TTC549 (cell line): ENCODE data around the gene PAK1.
"Not testable (repeated sequence)": the region's sequence is repeated elsewhere in the genome, so short reads cannot be mapped to it uniquely, and the experiment has no call there.

ENCODE experiments used
- FAIRE-seq: peaks from 2 replicates; lab custom pipeline; 2012; peaks lifted over from hg19 to GRCh38; lab: Jason Lieb, UNC

Gene PAK1

GRCh38 chr11:77473801-77474683, at the start of gene PAK1:
TSS of gene PAK1 (minus strand) at chr11:77474094. CDS start at chr11:77392520, 81,574 bp downstream.
- FAIRE-seq, result no peak

GRCh38 chr11:77522215-77522614, 48.3 kb upstream of the PAK1 start:
- FAIRE-seq, result no peak

DNA sequence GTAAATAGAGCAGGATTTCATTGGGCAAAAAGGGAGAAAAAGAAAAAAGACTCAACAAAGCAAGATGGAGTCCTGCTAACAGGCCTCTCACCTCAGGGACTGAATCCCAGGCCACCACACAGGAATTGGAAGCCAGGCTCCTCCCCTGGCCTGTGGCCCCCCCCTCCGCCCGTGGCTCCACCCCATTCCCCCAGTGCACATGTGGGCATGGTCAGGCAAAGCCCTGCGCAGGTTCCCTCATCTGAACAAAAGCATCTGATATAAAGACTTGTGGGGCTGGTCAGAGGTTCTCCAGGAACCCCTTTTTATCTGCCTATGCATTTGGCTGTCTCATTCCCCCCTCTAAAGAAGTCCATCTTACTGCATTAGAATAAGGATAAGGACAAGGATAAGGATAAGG, 46.0 kb upstream of the PAK1 start:
- FAIRE-seq, result no peak

DNA sequence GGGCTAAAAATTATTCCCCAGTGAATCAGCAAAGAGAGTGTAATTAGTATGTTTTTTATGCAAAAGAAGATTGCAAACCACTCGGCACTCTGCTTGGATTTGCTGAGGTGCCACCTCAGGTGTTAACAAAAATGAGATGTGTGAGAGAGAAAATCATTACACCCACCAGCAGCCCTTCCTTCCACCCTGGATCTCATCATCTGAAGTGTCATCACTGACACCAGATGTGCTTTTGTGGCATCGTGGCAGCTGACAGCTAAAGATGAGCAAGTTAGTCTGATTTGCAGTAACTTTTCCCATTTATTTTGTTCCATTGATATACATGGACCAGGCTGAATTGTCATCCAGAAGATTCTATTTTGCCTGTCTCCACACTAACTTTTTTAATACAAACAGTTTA, 44.6 kb upstream of the PAK1 start:
- no peak for FAIRE-seq

DNA sequence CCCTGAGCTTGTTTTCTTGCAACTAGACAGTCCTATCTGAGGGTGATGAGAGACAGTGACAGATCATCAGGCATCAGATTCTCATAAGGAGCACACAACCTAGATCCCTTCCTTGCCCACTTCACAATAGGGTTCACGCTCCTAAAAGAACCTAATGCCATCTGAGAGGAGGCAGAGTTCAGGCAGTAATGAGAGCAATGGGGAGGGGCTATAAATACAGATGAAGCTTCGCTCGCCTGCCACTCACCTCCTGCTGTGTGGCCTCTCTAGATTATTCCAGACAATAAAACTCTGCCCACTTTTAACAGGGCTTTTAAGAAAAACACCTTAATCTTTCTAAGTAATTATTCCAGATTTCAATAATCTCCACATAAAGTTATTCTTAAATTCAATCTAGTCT, 43.9 kb upstream of the PAK1 start:
- FAIRE-seq, result no peak

GRCh38 chr11:77517226-77517625, 43.3 kb upstream of the PAK1 start:
- no peak for FAIRE-seq

DNA sequence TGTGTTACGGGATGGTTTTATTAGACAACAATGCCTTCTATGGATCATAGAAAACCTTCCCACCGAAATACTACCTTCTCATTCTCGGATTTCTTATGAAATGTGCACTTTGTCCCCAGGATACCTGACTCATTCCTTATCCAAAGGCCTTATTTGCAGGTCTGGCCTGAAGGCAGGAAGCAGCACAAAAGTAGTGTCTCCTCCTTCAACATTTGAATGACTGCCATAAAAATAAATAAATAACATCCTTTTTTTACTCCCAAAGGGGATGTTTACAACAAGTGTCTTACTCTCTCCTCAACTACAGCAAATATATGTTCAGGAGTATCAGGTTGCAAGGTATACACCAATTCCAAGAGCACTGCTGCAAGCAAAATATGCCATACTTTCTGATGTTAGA, 41.6 kb upstream of the PAK1 start:
- no peak for FAIRE-seq

DNA sequence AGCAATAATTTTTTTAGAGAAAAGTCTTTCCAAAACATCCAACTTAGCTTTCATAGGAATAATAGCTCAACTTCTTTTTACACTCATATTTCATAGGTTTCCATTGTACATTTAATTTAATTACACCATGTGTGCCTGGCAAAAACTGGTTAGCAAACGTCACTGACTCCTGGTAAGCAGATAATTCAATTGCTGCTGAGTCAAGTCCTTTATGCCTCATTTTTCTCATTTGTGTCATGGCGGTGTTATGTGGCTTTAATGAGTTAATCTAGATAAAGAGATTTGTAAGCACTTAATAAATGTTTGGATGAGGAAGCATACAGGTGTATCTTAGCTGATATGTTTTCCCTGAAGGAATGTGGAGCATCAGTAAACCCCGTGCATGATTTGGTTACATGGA, 41.2 kb upstream of the PAK1 start:
- no peak for FAIRE-seq

DNA sequence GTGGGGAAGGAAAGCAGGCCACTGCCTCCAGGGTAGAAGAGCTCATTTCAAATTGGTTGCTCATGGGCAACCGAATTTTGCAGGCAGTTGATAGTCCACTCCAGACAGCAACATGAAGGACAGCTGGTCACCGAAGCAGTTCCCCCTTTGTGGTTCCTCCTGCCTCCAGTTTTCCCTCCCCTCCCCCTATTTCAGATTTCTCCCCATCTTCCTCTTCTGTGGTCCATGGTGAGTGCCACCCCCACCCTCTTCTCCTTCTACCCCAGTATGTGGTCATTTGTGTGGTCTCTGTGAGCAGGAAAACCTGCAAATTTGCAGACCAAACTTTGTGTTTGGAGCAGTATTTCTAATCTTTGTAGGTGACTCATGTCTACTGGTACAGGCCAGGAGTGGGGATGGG, 38.2 kb upstream of the PAK1 start:
- FAIRE-seq, result no peak

- FAIRE-seq, result no peak
Measured at GRCh38 chr11:77510851-77511250, 37.0 kb upstream of the PAK1 start.

DNA sequence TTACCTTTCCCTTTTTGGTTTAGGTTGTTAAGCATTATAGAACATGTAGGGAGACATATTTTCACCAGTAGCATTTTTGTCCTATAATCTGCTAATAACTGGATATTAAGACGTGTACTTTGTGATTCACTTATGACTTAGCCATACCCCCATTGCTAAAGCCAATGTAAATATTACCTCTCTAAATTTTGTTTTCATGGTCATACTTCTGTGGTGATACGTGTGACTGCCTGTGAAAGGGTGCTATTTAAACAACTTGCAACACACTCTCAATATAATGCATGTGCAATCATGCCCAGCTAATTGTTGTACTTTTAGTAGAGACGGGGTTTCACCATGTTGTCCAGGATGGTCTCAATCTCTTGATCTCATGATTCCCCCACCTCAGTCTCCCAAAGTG, 36.2 kb upstream of the PAK1 start:
- FAIRE-seq, result no peak

GRCh38 chr11:77508019-77508418, 34.1 kb upstream of the PAK1 start:
- FAIRE-seq, result no peak

DNA sequence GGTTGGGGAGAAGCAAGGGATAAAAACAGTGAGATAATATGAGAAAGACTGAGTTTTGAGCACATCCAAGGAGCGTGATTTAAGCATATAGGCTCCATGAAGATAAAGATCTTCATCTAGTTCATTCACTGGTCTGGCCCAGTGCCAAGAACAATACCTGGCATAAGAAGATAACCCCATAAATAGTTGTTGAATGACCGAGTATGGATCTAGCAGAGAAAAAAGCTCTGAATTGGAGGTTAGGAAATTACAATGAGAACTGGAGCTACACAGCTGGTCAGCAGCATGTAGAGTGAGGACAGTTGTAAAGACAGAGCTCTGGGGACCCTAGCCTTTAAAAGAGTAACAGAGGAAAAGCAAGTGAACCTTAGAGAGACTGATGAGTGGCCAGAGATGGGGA, 33.0 kb upstream of the PAK1 start:
- no peak for FAIRE-seq

DNA sequence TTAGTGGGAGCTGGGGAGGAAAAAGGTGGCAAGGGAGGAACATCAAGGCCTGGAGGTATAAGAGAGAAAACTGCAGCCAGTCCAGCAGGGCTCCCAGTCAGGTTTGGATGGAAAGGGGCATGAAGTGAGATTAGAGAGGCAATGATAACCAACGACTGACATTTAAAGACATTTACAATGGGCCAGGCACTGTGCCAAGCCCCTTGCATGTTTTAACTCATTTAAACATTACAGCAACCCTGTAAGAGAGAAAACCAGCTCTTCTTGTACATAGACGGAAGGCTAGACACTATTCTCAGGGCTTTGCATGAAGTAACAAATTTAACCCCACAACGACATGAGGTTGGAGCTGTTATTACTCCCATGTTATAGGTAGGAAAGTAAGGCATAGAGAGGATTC, 32.1 kb upstream of the PAK1 start:
- no peak for FAIRE-seq

DNA sequence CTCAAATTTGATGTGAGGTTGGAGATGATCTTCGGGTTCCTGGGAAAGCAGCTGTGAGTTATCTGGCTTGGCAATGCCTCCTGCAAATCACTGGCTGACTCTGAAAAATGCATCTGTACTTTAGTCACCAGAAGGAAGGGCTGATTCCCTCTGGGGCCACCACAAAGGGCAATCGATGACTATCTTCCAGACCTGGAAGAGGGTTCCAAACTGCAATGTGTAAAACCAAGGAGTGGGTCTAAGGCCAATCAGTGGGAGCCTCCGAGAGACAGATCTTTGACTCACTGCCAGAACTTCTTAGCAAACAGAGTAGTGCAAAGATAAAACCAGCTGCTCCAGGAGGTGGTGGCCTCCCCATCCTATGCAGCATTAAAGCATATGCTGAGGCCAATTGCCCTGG, 29.1 kb upstream of the PAK1 start:
- FAIRE-seq, result no peak

- no peak for FAIRE-seq
Measured at GRCh38 chr11:77502346-77502905, 28.5 kb upstream of the PAK1 start.

DNA sequence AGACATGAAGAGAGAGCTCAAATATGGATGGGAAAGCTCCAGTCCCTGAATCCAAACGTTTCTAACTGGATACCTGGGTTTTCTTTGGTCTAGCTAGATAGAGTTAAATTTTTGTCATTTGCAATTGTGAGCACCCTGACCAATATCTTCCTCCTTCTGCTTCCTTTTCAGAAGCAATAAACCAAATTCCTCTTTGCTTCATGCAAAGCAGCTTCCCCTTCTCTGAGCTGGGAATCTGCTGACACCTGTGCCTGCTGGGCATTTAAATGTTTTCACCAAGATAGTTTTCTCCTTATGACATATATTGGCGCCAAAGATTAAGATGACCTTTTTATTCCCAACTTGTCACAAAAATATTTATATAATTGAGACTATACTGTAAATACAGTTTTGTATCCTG, 27.9 kb upstream of the PAK1 start:
- FAIRE-seq, result no peak

DNA sequence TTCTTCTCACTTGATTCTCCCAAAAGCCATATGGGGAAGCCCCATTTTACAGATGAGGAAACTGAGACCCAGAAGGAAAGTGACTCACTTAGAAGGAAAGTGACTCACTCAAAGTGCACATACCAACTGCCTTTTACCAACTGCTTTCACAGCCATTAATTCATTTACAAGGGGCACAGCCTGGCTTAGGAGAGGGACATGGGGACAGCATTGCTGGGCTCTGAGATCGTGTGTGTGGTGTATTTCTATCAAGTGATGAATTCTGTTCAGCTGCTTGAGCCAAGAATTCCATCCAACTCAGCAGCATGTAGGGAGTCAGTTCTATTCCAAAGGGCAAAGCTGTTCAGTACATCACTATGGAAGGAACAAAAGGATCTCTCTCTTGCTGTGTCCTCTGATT, 23.5 kb upstream of the PAK1 start:
- no peak for FAIRE-seq

- no peak for FAIRE-seq
Measured at GRCh38 chr11:77495526-77495925, 21.6 kb upstream of the PAK1 start.

DNA sequence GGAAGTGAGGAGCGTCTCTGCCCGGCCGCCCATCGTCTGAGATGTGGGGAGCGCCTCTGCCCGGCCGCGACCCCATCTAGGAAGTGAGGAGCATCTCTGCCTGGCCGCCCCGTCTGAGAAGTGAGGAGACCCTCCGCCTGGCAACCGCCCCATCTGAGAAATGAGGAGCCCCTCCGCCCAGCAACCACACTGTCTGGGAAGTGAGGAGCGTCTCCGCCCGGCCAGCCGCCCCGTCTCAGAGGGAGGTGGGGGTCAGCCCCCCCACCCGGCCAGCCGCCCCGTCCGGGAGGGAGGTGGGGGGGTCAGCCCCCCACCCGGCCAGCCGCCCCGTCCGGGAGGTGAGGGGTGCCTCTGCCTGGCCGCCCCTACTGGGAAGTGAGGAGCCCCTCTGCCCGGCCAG, 16.1 kb upstream of the PAK1 start:
- not testable (repeated sequence) for FAIRE-seq

DNA sequence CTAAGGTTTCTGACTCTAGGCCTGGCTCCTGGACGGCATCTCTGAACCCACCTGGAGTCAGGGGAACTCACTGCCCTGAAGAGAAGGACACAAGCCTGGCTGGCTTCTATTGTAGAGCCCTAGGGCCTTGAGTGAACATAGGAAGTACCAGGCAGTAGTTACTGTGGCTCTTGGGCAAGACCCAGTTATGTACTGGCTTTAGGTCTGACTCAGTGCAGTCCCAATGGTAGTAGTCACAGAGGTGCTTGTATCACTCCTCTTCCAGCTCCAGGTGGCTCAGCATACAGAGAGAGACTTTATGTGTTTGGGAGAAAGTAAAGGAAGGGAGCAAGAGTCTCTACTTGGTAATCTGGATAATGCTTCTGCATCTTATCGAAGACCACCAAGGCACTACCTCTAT, 13.9 kb upstream of the PAK1 start:
- no peak for FAIRE-seq

- FAIRE-seq, result no peak
Measured at GRCh38 chr11:77479746-77480352, 6.0 kb upstream of the PAK1 start.

DNA sequence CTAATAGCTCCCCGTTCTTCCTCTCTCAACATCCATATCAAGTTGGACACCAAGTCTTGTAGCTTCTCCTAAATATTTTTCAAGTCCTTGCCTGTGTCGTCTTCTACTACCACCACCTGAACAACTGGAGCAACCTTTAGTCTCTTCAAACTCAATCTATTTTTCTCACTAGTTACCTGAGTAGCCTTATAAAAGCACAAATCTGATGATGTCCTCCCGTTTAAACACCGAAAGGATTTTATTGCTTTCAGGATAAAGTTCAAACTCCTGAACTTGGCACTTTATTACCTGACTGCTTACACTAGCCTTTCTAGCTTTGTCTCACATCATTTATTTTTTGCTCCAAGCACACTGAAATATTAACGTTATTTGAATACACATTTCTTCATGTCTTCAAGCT, 1.3 kb upstream of the PAK1 start:
- no peak for FAIRE-seq

DNA sequence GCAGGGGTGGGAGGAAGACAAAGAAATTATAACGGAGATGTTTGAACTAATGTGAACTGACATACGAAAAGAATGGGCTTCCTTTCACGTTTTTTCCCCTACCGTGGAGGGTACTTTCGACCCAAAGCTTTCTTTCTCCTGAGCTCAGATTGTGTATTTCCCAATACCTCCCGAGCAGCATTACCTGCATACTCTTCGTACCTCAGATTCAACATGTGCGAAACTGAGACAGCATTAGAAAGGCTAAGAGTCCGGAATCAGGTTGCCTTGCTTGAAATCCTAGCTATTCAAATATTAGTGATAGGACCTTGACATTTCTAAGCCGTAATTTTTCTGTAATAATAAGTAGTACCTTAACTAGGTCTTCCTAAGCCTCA, 778 bp upstream of the PAK1 start:
- no peak for FAIRE-seq
